ENCODE measurements around the gene TST. TPM values are rescaled to one million over a fixed set of nuclear protein-coding genes. Genes with fewer than 3 reads are reported as not detected.
"Not testable (repeated sequence)": the region's sequence is repeated elsewhere in the genome, so short reads cannot be mapped to it uniquely, and the experiment has no call there.

TST gene
- total RNA-seq, 1 donor from 2014 or later = 20.5 TPM

DNA sequence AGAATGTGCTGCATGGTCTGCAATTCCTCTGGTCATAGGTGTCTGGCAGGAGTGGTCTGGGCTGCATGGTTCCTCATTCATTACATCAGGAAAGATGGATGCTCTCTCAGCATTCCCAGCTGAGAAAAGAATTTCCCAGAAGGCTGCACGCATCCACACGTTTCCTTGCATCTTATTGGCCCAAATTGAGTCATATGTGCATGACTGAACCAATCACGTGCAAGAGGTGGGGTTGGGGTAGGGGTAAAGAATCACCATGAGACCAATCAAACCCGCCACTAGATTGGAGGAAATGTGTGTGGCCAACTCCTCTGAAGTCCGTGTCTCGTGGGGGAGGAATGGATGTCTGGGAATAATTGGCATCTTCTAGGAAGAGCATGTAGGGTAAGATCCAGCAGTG lies 28.8 kb downstream of the TST start:
- peaks cover 36% of the 10 kb centered on the region for H3K27me3 Mint-ChIP-seq (ENCODE audit: unreplicated experiment)

DNA sequence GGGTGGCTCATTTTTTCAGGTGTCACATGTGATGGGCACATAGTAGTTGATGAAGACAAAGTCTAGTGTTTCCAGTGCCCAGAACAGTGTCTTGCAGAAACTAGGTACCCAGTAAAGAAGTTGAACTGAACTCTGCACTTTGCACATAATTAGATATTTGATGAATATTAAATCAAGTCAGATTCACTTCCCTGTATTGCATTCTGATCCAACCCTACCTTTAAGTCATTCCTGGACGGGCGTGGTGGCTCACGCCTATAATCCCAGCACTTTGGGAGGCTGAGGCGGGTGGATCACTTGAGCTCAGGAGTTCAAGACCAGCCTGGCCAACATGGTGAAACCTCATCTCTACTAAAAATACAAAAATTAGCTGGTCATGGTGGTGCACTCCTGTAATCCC lies 30.2 kb downstream of the TST start:
- not testable (repeated sequence) for H3K36me3 Mint-ChIP-seq (ENCODE audit: unreplicated experiment); H3K4me3 Mint-ChIP-seq (ENCODE audit: unreplicated experiment); H3K4me1 Mint-ChIP-seq (ENCODE audit: unreplicated experiment); H3K27ac Mint-ChIP-seq (ENCODE audit: unreplicated experiment); H3K9me3 Mint-ChIP-seq (ENCODE audit: unreplicated experiment); DNase-seq (ENCODE audit: extremely low spot score, unreplicated experiment)
- peaks cover 31% of the 10 kb centered on the region for H3K27me3 Mint-ChIP-seq (ENCODE audit: unreplicated experiment)

More for the DNA sequence above, 28.8 kb downstream of the TST start:
- Mint-ChIP-seq H3K4me1 (ENCODE audit: unreplicated experiment) (no peaks in the 10 kb centered on the region), H3K36me3 (ENCODE audit: unreplicated experiment) (no peaks in the 10 kb centered on the region), H3K9me3 (ENCODE audit: unreplicated experiment) (peaks cover 3% of the 10 kb centered on the region), H3K27ac (ENCODE audit: unreplicated experiment) (no peak overlapping the region), H3K4me3 (ENCODE audit: unreplicated experiment) (no peak overlapping the region)
- TF ChIP-seq, protein P1, sequence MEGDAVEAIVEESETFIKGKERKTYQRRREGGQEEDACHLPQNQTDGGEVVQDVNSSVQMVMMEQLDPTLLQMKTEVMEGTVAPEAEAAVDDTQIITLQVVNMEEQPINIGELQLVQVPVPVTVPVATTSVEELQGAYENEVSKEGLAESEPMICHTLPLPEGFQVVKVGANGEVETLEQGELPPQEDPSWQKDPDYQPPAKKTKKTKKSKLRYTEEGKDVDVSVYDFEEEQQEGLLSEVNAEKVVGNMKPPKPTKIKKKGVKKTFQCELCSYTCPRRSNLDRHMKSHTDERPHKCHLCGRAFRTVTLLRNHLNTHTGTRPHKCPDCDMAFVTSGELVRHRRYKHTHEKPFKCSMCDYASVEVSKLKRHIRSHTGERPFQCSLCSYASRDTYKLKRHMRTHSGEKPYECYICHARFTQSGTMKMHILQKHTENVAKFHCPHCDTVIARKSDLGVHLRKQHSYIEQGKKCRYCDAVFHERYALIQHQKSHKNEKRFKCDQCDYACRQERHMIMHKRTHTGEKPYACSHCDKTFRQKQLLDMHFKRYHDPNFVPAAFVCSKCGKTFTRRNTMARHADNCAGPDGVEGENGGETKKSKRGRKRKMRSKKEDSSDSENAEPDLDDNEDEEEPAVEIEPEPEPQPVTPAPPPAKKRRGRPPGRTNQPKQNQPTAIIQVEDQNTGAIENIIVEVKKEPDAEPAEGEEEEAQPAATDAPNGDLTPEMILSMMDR (IDR thresholded peaks at IDR 0.05) = no peak
- DNase-seq (ENCODE audit: extremely low spot score, unreplicated experiment) = no peak

DNA sequence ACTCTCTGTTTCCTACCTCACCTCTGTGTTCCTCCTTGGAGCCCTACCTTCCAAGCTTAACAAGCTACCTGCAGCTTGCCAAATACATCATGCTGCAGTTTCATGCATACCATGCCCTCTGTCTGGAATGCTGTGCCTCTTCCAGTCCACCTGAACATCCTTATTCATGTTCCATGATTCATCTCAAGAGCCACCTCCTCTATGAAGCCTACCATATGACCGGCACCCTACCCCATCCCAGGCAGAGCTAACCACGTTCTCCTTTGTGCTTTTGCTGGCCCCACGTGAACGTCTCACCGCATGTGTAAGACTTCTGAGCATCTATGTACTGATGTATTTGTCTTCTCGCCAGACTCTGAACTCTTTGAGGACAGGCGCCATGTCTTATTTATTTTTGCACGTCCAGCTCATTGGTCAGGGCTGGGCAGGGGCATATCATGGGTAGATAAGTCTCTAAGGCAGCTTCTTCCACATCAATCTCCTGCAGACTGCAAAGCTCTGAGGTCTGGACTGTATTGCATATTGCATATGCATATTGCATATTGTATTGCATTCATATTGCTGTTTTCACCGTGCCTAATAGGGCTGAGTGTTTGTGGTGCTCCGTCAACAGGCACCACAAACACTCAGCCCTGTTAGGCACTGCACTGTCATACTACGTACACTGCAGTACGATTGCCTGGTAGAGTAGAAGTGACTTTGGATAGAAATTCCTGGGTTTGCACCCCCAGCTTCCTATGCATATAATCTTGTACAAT lies 31.0 kb downstream of the TST start:
- Mint-ChIP-seq H3K27ac (ENCODE audit: unreplicated experiment) (no peak overlapping the region), H3K4me3 (ENCODE audit: unreplicated experiment) (no peak overlapping the region), H3K27me3 (ENCODE audit: unreplicated experiment) (peaks cover 28% of the 10 kb centered on the region), H3K4me1 (ENCODE audit: unreplicated experiment) (no peaks in the 10 kb centered on the region), H3K36me3 (ENCODE audit: unreplicated experiment) (no peaks in the 10 kb centered on the region), H3K9me3 (ENCODE audit: unreplicated experiment) (peaks cover 3% of the 10 kb centered on the region)
- TF ChIP-seq, protein P1 (IDR thresholded peaks at IDR 0.05) = no peak
- DNase-seq (ENCODE audit: extremely low spot score, unreplicated experiment) = no peak

DNA sequence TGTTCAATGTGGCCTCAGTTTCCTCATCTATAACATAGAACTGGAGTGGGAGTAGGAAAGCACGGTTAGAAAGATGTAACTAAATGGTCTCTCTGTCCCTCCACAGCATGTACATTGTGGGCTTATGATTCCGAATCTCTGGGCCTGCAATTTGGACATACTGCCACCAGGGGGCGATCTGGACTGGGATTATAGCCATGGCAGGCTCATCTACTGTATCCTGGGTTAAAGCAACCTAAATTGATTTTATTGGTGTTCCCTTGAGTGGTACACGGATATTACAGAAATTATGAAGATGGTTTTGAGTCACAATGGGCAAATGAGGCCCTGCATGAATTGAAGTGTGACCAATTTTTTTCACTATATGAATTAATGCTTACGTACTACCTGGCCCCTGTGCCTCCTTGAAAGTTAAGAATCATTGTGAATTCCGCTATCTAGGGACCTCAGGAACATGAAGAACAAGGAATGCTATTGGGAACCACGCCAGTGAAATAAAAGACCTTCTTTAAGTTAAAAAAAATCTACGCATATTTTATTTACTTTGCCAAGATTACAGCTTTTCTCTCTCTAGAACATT lies 32.9 kb downstream of the TST start:
- DNase-seq (ENCODE audit: extremely low spot score, unreplicated experiment) = no peak
- Mint-ChIP-seq H3K4me1 (ENCODE audit: unreplicated experiment) (no peaks in the 10 kb centered on the region), H3K27me3 (ENCODE audit: unreplicated experiment) (peaks cover 31% of the 10 kb centered on the region), H3K4me3 (ENCODE audit: unreplicated experiment) (no peak overlapping the region), H3K27ac (ENCODE audit: unreplicated experiment) (no peak overlapping the region), H3K9me3 (ENCODE audit: unreplicated experiment) (peaks cover 3% of the 10 kb centered on the region), H3K36me3 (ENCODE audit: unreplicated experiment) (no peaks in the 10 kb centered on the region)
- TF ChIP-seq, protein P1 (IDR thresholded peaks at IDR 0.05) = peak; percentile 49

DNA sequence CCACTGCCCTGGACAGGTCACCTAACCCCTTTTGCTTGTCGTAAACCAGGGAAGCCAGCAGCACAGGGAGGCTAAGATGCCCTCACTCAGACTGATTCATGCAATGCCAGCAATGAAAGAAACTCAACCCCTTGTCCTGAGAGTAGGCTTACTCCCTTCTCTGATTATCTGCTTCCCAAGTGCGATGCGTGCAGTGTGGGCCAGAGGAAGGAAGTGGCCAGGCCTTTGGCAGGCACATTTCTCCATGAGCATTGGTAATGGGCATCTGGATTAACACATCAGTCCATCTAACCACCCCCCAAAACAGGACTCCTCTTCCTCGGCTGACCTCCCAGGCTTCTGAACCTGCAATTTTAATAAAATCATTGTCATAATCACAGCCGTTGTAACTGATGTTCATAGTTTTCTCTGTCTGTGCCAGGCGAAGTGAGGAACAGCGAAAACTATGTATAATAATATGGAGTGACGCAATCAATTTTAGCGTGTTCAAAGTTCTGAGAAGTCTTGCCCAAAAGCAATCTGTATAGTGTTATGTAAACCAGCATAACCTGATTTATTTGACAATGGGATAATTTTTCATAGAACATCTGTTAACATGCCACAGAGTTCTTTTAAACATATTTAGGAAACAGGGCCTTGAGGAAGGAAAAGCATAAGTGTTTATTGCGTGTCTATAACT lies 33.9 kb downstream of the TST start:
- Mint-ChIP-seq H3K27me3 (ENCODE audit: unreplicated experiment) (peaks cover 28% of the 10 kb centered on the region), H3K9me3 (ENCODE audit: unreplicated experiment) (peaks cover 3% of the 10 kb centered on the region)

More for the DNA sequence above, 33.9 kb downstream of the TST start:
- TF ChIP-seq, protein P1 (IDR thresholded peaks at IDR 0.05) = no peak
- Mint-ChIP-seq H3K4me1 (ENCODE audit: unreplicated experiment) (no peaks in the 10 kb centered on the region), H3K4me3 (ENCODE audit: unreplicated experiment) (no peak overlapping the region), H3K27ac (ENCODE audit: unreplicated experiment) (no peak overlapping the region), H3K36me3 (ENCODE audit: unreplicated experiment) (no peaks in the 10 kb centered on the region)
- DNase-seq (ENCODE audit: extremely low spot score, unreplicated experiment) = no peak

All from osteocyte (in vitro differentiated cells).